Thoracic aorta (tissue), 2 donors: ENCODE results near the gene GALNT17. TPM values are rescaled to one million over a fixed set of nuclear protein-coding genes. Genes with fewer than 3 reads are reported as not detected.

Experiments used
- ATAC-seq: fragments of 150-250 bp; one replicate; pipeline ENCODE4 v1.8.0; 2017; ENCODE audit warnings: low read depth; ENCODE audit not compliant: insufficient number of reproducible peaks, low FRiP score
- DNase-seq: peaks from one replicate; pipeline ENCODE4 v3.0.0-alpha.2; 2020; ENCODE audit warnings: low spot score
- H3K27ac ChIP-seq, 2 donors: fragments of 200-600 bp; sonication (generic); 1 replicate in 1 of 2; 2 replicates in 1 of 2; pipeline ENCODE4 v1.5.1; 2016; ENCODE audit warnings: mild to moderate bottlenecking in 2 of 2, moderate library complexity in 2 of 2
- H3K27me3 ChIP-seq: fragments of 200-600 bp; sonication (generic); replicated peaks from 2 replicates; pipeline ENCODE4 v1.6.0; 2016; ENCODE audit warnings: mild to moderate bottlenecking; ENCODE audit not compliant: insufficient read depth
- H3K36me3 ChIP-seq: fragments of 200-600 bp; sonication (generic); one replicate; pipeline ENCODE4 v1.5.1; 2016
- H3K4me1 ChIP-seq, 2 donors: fragments of 200-600 bp; sonication (generic); 1 replicate in 1 of 2; 2 replicates in 1 of 2; pipeline versions ENCODE4 v1.5.1 to v1.6.0; 2016; ENCODE audit warnings: low read depth in 2 of 2, mild to moderate bottlenecking in 1 of 2; ENCODE audit not compliant: control insufficient read depth in 1 of 2
- H3K4me3 ChIP-seq: fragments of 200-600 bp; sonication (generic); 2 replicates; pipeline ENCODE4 v1.5.1; 2016; ENCODE audit warnings: mild to moderate bottlenecking
- H3K9me3 ChIP-seq: fragments of 200-600 bp; sonication (generic); 2 replicates; pipeline ENCODE4 v1.5.1; 2016
- total RNA-seq, 2 donors: library from RNA; depleted of rRNA; stranded (reverse); fragments of >200 nt; gene quantifications; one replicate each; pipeline versions ENCODE4 v1.1.0 to v1.2.3, GENCODE V29; 2016
- TF ChIP-seq, protein P1 (sequence below): fragments of 200-600 bp; sonication (generic); IDR thresholded peaks from one replicate; pipeline ENCODE4 v1.5.1; 2019; ENCODE audit warnings: antibody characterized with exemption

Gene GALNT17
- total RNA-seq, 2 donors from 2014 or later, result 17.6 to 20.8 TPM

DNA sequence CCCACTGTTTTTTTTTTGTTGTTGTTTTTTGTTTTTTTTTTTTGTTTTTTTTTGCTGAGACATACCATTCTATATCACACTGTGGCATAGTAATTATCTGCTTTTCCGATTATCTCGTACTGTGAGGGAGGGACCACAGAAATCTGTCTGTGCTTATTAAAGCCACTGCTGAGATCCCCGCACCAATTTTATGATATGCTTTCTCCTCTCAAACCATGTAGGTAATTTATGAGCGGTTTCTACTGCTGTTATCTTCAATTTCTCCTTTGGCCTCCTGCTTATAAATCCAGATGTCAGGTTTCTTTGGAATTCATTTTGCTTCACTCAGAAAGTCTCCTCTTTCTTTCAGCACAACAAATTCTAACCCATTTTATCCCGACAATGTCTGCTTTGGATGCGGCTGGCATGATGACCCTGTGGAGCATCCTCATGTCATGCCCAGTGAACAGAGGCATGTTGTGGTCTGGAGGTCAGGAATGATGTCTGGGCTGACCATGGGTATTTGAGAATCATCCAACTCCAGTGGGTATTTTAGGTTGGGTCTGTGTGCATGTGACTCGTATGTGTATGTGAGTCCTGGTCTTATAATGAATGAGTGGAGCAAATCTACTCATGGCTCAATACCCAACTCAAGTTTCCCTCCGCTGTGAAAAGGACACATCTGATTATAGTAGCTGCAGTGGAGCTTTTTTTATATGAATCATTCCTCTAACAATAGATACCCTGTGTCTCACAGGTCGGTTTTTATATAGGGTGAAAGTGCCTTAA lies 213.4 kb downstream of the GALNT17 start:
- Histone ChIP-seq H3K9me3 (peaks cover 2% of the 10 kb centered on the region), H3K36me3 (no peaks in the 10 kb centered on the region), H3K27me3 (no peaks in the 10 kb centered on the region), H3K4me3 (no peak overlapping the region), H3K27ac (no peak overlapping the region), H3K4me1 (no peaks in the 10 kb centered on the region)
- DNase-seq (no peak), ATAC-seq (no peak)
- TF ChIP-seq, protein P1, sequence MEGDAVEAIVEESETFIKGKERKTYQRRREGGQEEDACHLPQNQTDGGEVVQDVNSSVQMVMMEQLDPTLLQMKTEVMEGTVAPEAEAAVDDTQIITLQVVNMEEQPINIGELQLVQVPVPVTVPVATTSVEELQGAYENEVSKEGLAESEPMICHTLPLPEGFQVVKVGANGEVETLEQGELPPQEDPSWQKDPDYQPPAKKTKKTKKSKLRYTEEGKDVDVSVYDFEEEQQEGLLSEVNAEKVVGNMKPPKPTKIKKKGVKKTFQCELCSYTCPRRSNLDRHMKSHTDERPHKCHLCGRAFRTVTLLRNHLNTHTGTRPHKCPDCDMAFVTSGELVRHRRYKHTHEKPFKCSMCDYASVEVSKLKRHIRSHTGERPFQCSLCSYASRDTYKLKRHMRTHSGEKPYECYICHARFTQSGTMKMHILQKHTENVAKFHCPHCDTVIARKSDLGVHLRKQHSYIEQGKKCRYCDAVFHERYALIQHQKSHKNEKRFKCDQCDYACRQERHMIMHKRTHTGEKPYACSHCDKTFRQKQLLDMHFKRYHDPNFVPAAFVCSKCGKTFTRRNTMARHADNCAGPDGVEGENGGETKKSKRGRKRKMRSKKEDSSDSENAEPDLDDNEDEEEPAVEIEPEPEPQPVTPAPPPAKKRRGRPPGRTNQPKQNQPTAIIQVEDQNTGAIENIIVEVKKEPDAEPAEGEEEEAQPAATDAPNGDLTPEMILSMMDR, result no peak

DNA sequence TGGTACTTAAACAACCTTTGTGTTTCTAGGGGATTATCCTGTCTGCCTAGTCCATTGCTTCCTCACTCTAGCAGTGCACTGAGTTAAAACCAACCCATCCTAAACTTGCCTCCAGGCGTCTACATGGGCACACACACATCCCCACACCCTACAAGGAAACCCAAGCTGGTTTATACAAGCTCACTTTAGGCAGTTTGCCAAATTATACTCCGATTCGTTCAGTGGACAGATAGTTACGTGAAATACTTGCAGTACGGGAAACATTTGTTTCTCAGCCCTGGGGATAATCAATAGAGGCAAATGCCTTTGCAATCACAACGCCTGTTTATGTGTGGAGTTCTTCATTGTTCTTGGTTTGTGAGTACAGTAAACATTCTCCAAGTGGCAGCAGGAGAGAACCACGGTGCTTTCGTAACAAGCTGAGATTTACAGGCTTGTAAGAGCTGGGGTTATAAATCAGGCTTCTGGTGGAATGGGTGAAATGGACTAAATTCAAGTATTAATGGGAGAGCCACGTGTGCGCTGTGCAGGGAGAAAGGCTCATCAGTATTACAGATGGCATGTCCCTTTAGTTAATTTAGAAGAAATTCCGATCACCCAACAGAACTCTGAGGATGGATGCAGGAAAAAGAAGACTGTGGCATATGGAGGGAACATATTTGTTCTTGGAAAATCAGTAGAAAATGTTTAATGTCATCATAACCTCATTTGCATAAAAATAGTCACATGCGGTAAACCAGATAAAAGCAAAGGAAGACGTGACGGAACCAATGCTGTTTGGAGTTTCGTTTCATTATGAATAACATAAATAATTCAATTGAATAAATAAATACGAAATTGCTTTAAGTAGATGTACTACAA lies 217.1 kb downstream of the GALNT17 start:
- Histone ChIP-seq H3K36me3 (no peaks in the 10 kb centered on the region), H3K4me3 (no peak overlapping the region), H3K27me3 (no peaks in the 10 kb centered on the region), H3K27ac (no peak overlapping the region), H3K9me3 (peaks cover 2% of the 10 kb centered on the region), H3K4me1 (no peaks in the 10 kb centered on the region)
- DNase-seq, result no peak
- no peak for ATAC-seq
- TF ChIP-seq, protein P1, result no peak

DNA sequence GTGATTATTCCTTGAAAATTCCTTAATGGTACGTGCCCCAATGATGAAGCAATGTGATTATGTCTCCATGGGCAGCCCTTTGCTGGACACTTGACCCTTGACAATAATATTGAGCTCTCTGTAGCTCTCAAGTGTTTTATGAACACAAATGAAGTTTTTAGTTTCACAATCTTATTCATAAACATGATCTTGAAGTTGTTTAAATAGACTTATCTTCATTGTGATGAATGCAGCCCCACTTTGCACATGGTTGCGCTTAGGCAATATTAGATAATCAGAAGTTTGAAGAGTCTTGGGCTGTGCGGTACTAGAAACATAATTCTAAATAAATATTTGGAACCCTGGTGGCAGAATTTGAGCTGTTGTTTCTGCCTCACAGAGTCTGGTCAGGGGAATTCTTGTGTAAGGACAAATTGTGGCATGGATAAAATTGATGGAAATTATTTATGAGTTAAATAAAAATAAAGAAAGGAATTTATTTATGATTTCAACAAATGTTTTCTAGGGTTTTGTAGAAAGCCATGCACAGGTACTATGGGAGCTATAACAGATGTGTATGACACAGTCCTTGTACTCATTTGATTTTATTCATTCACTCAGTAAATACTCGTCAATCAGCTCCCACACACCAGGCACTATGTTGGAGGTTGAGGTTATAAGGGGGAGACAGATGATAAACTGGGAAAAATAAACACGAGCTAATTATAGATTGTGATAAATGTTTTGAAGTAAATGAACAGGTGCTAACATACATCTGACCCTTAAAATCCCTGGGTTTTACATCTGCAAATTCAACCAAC lies 217.9 kb downstream of the GALNT17 start:
- Histone ChIP-seq H3K27me3 (no peaks in the 10 kb centered on the region), H3K9me3 (no peaks in the 10 kb centered on the region), H3K36me3 (no peaks in the 10 kb centered on the region), H3K4me3 (no peak overlapping the region), H3K4me1 (no peaks in the 10 kb centered on the region), H3K27ac (no peak overlapping the region)
- ATAC-seq, result no peak
- TF ChIP-seq, protein P1, result no peak
- no peak for DNase-seq

DNA sequence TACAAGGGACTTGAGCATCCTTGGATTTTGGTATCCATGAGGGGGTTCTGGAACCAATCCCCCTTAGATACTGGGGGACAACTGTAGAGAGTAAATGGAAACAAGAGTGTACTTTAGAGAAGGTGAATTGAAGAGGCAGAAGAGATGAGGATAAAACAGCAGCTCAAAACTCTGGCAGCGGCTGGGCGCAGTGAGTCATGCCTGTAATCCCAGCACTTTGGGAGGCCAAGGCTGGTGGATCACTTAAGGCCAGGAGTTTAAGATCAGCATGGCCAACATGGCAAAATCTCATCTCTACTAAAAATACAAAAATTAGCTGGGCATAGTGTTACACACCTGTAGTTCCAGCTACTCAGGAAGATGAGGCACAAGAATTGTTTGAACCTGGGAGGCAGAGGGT lies 218.7 kb downstream of the GALNT17 start:
- Histone ChIP-seq H3K27me3 (no peaks in the 10 kb centered on the region), H3K4me1 (no peaks in the 10 kb centered on the region), H3K9me3 (no peaks in the 10 kb centered on the region), H3K36me3 (no peaks in the 10 kb centered on the region), H3K27ac (no peak overlapping the region), H3K4me3 (no peak overlapping the region)
- no peak for DNase-seq
- ATAC-seq, result no peak
- TF ChIP-seq, protein P1, result no peak

DNA sequence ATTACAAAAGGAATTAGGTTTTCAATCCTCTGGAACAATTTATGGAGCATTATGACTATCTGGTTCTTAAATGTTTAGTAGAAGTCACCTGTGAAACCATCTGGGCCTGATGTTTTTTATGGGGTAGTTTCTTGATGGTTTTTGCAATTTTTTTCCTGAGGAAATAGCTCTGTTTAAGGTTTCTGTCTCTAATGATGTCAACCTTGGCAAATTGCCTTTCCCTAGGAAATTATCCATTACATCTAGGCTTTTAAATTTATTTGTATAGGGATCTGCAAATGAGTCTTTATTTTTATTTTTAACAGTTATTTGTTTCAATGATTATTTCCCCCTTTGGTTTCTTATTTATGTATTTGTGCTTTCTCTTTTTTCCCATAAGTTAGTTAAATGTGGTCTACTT lies 222.8 kb downstream of the GALNT17 start:
- Histone ChIP-seq H3K4me1 (no peaks in the 10 kb centered on the region), H3K9me3 (no peaks in the 10 kb centered on the region), H3K27ac (no peak overlapping the region), H3K36me3 (no peaks in the 10 kb centered on the region), H3K27me3 (no peaks in the 10 kb centered on the region), H3K4me3 (no peak overlapping the region)
- ATAC-seq (no peak), DNase-seq (no peak)
- TF ChIP-seq, protein P1, result no peak
